SU-DHL-6 (cell line): ENCODE data around the gene SPNS1.

Source experiments
- CTCF ChIP-seq: fragments of 200-600 bp; sonication (generic); IDR thresholded peaks from one replicate; pipeline ENCODE4 v1.5.1; 2017; ENCODE audit warnings: antibody characterized with exemption, mild to moderate bottlenecking, low read length, moderate library complexity; ENCODE audit not compliant: insufficient read depth, poor library complexity, severe bottlenecking
- EZH2phosphoT487 ChIP-seq: fragments of 200-600 bp; sonication (generic), shearing (Covaris generic); conservative IDR thresholded peaks from 2 replicates; pipeline ENCODE4 v1.6.1; 2018; ENCODE audit warnings: mild to moderate bottlenecking, antibody characterized with exemption, low read length, moderate library complexity, mixed read lengths

GRCh38 chr16:28987170-28987853, 12.7 kb downstream of the SPNS1 start:
- TF ChIP-seq CTCF (no peak), EZH2phosphoT487 (no peak)
